GM19455 (cell line): ENCODE data around the gene KCNAB3.

ENCODE experiments used
- ATAC-seq: cut with Tn5 transposase; IDR thresholded peaks from one replicate; pipeline ENCODE4 v1.9.1; 2021; ENCODE audit not compliant: unreplicated experiment

Gene KCNAB3

GRCh38 chr17:7881276-7882054, 48.2 kb downstream of the KCNAB3 start:
- no peak for ATAC-seq

- ATAC-seq: no peak
Measured at GRCh38 chr17:7880076-7880868, 49.4 kb downstream of the KCNAB3 start.

- ATAC-seq: no peak
Measured at GRCh38 chr17:7878234-7878633, 51.4 kb downstream of the KCNAB3 start.

- ATAC-seq: no peak
Measured at GRCh38 chr17:7875804-7876370, 53.8 kb downstream of the KCNAB3 start.

GRCh38 chr17:7873051-7873450, 56.6 kb downstream of the KCNAB3 start:
- no peak for ATAC-seq
